GM23338 (cell line): Measurements from ENCODE around the gene PI4K2A. TPM values are rescaled to one million over a fixed set of nuclear protein-coding genes. Genes with fewer than 3 reads are reported as not detected.
A peak's percentile ranks its signal among the peaks of the same experiment; 100 is the strongest.
"Not testable (repeated sequence)": the region's sequence is repeated elsewhere in the genome, so short reads cannot be mapped to it uniquely, and the experiment has no call there.

Source experiments
- ATAC-seq: fragments of 200-7000 bp; cut with Tn5 transposase; 3 replicates; pipeline ENCODE4 v1.9.1; 2020
- DNase-seq: peaks from one replicate; pipeline ENCODE4 v3.0.0-alpha.2; 2015; ENCODE audit warnings: low spot score
- H2AFZ ChIP-seq: fragments of 200-600 bp; sonication (generic); 2 replicates; pipeline ENCODE4 v1.8.0; 2016; ENCODE audit warnings: antibody characterized with exemption, mild to moderate bottlenecking, moderate library complexity
- H3F3A ChIP-seq: fragments of 200-600 bp; sonication (generic); replicated peaks from 2 replicates; pipeline ENCODE4 v1.8.0; 2017; ENCODE audit warnings: antibody characterized with exemption, mixed run types, low read depth
- H3K27ac ChIP-seq: fragments of 200-600 bp; sonication (generic); 2 replicates; pipeline ENCODE4 v1.6.1; 2016; ENCODE audit warnings: low read depth
- H3K27me3 ChIP-seq: fragments of 200-600 bp; sonication (generic); 2 replicates; pipeline ENCODE4 v1.8.0; 2016; ENCODE audit warnings: mild to moderate bottlenecking, mixed run types, moderate library complexity; ENCODE audit not compliant: insufficient read depth
- H3K36me3 ChIP-seq: fragments of 200-600 bp; sonication (generic); 2 replicates; pipeline ENCODE4 v1.8.0; 2016; ENCODE audit warnings: mild to moderate bottlenecking; ENCODE audit not compliant: insufficient read depth
- H3K4me1 ChIP-seq: fragments of 200-600 bp; sonication (generic); 2 replicates; pipeline ENCODE4 v1.8.0; 2016; ENCODE audit warnings: mild to moderate bottlenecking, moderate library complexity; ENCODE audit not compliant: insufficient read depth
- H3K4me2 ChIP-seq: fragments of 200-600 bp; sonication (generic); 2 replicates; pipeline ENCODE4 v1.7.1; 2017; ENCODE audit warnings: mixed run types
- H3K4me3 ChIP-seq: fragments of 200-600 bp; sonication (generic); 2 replicates; pipeline ENCODE4 v1.6.1; 2016; ENCODE audit warnings: mixed run types
- H3K79me2 ChIP-seq: fragments of 200-600 bp; sonication (generic); replicated peaks from 2 replicates; pipeline ENCODE4 v1.8.0; 2017; ENCODE audit warnings: mild to moderate bottlenecking; ENCODE audit not compliant: insufficient read depth
- H3K9me2 ChIP-seq: fragments of 200-600 bp; sonication (generic); 2 replicates; pipeline ENCODE4 v1.8.0; 2017; ENCODE audit not compliant: insufficient read depth
- H4K20me1 ChIP-seq: fragments of 200-600 bp; sonication (generic); replicated peaks from 2 replicates; pipeline ENCODE4 v1.8.0; 2017; ENCODE audit warnings: mild to moderate bottlenecking; ENCODE audit not compliant: insufficient read depth
- H3K27ac Mint-ChIP-seq: 2 replicates; pipeline ENCODE4 v1.8.0; 2020; ENCODE audit warnings: inconsistent platforms, mild to moderate bottlenecking, moderate library complexity, mixed read lengths
- H3K27me3 Mint-ChIP-seq: 3 replicates; pipeline ENCODE4 v1.8.0; 2022; ENCODE audit warnings: low read depth, mild to moderate bottlenecking, moderate library complexity, mixed read lengths, inconsistent platforms; ENCODE audit not compliant: insufficient read depth, poor library complexity
- H3K36me3 Mint-ChIP-seq: 3 replicates; pipeline ENCODE4 v1.8.0; 2021; ENCODE audit warnings: low read depth, mild to moderate bottlenecking, inconsistent platforms, moderate library complexity, mixed read lengths
- H3K4me1 Mint-ChIP-seq: 3 replicates; pipeline ENCODE4 v1.8.0; 2020; ENCODE audit warnings: mild to moderate bottlenecking, inconsistent platforms, mixed read lengths
- H3K4me3 Mint-ChIP-seq: 3 replicates; pipeline ENCODE4 v1.8.0; 2021; ENCODE audit warnings: moderate library complexity, mild to moderate bottlenecking, inconsistent platforms, mixed read lengths
- H3K9me3 Mint-ChIP-seq: 3 replicates; pipeline ENCODE4 v1.8.0; 2020; ENCODE audit warnings: moderate library complexity, mild to moderate bottlenecking, inconsistent platforms, mixed read lengths
- EZH2phosphoT487 ChIP-seq: fragments of 200-600 bp; sonication (generic); IDR thresholded peaks from one replicate; pipeline ENCODE4 v1.8.1; 2018; ENCODE audit warnings: antibody characterized with exemption; ENCODE audit not compliant: unreplicated experiment
- JUNB ChIP-seq: IDR thresholded peaks from one replicate; pipeline ENCODE4 v1.6.1; 2016; ENCODE audit warnings: antibody characterized with exemption; ENCODE audit not compliant: unreplicated experiment
- NANOG ChIP-seq: IDR thresholded peaks from 2 replicates; pipeline ENCODE4 v1.6.1; 2016; ENCODE audit warnings: antibody characterized with exemption, borderline replicate concordance
- POLR2AphosphoS5 ChIP-seq: IDR thresholded peaks from 2 replicates; pipeline ENCODE4 v1.6.1; 2016; ENCODE audit warnings: antibody characterized with exemption, low read depth
- STAT1 ChIP-seq: IDR thresholded peaks from one replicate; pipeline ENCODE4 v1.6.1; 2016; ENCODE audit warnings: antibody characterized with exemption; ENCODE audit not compliant: unreplicated experiment
- polyA plus RNA-seq: library from polyadenylated mRNA; unstranded; fragments of >200 nt; fragmentation: Nextera tagmentation; extraction: Ambion mirVana; gene quantifications from 2 replicates; pipeline ENCODE4 v1.2.1, GENCODE V29; 2016
- total RNA-seq: library from RNA; depleted of rRNA; stranded (reverse); fragments of >200 nt; shearing (Covaris generic); gene quantifications from 2 replicates; pipeline ENCODE4 v1.2.3, GENCODE V29; 2014
- TF ChIP-seq, protein P1 (sequence below): IDR thresholded peaks from one replicate; pipeline ENCODE4 v1.6.1; 2018; ENCODE audit warnings: antibody characterized with exemption; ENCODE audit not compliant: unreplicated experiment
- TF ChIP-seq, protein P2 (sequence below), 2 experiments: fragments of 200-600 bp in 1 of 2; sonication (generic) in 1 of 2; conservative IDR thresholded peaks; 2 replicates each; pipeline versions ENCODE4 v1.5.1 to v1.6.1; 2016 to 2017; ENCODE audit warnings: antibody characterized with exemption in 2 of 2, low read depth in 2 of 2, mild to moderate bottlenecking in 2 of 2, moderate library complexity in 1 of 2
- TF ChIP-seq, protein P3 (sequence below): IDR thresholded peaks from 2 replicates; pipeline ENCODE4 v1.6.1; 2016; ENCODE audit warnings: antibody characterized with exemption

Gene PI4K2A
- total and polyA plus RNA-seq, 2 experiments from 2014 or later, result 8.1 to 29.2 TPM

DNA sequence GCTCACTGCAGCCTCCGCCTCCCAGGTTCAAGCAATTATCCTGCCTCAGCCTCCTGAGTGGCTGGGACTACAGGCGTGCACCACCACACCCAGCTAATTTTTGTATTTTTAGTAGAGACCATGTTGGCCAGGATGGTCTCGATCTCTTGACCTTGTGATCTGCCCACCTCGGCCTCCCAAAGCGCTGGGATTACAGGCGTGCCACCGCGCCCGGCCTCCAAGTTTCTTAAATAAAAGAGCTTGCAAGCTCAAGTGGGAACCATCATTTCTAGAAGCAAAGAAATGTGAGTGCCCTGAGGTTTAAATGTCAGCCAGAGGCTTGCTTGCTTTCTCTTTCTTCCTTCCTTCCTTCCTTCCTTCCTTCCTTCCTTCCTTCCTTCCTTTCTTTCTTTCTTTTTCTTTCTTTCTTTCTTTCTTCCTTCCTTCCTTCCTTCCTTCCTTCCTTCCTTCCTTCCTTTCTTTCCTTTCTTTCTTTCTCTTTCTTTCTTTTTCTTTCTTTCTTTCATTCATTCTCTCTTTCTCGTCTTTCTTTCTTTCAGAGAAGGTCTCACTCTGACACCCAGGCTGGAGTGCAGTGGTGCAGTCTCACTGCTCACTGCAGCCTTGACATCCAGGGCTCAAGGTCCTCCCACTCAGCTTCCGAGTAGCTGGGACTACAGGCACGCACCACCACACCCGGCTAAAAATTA lies 2.1 kb downstream of the PI4K2A start:
- not testable (repeated sequence) for ATAC-seq

DNA sequence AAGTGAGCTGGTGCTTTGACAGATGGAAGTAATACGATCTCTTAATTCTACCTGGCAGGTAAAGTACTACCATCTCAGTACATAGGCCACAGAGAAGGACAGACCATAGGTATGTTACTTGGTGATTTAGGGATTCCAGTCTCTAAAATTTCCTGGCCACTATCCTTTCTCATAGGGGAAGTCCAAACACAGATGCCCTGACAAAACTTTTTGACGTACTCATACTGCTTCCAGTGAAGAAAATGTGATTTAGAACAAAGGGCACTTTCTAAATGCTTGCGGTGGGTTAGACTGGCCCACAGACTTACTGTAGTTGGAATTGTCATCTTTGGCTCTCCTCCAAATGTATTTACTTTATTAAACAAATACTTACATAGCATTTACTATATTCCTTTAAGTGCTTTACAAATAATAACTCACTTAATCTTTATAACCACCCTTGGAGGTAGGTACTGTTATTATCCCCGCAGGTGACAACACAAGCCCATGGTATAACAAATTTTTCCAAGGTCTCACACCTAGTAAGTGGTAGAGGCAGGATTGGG lies 3.0 kb downstream of the PI4K2A start:
- H3K27ac Mint-ChIP-seq, result 0 out of 2 replicates have a peak overlapping the region, but pooled peaks have one; percentile 42
- H4K20me1 ChIP-seq, result peaks cover 27% of the 10 kb centered on the region
- peaks cover 65% of the 10 kb centered on the region for H3K79me2 ChIP-seq
- H3K27me3 ChIP-seq, result no peaks in the 10 kb centered on the region
- H3K4me1 Mint-ChIP-seq, result peaks cover 32% of the 10 kb centered on the region
- ATAC-seq (no peak), DNase-seq (no peak)
- H3K9me2 ChIP-seq, result no peaks in the 10 kb centered on the region
- H2AFZ ChIP-seq, result no peak overlapping the region
- peaks cover 11% of the 10 kb centered on the region for H3K27me3 Mint-ChIP-seq
- H3K4me2 ChIP-seq, result no peak overlapping the region
- peak overlapping the region; percentile 56; the same call in 1 of the 3 replicates for H3K4me3 Mint-ChIP-seq
- peaks cover 5% of the 10 kb centered on the region for H3K36me3 ChIP-seq
- H3F3A ChIP-seq, result no peaks in the 10 kb centered on the region
- peaks cover 2% of the 10 kb centered on the region; the same call in 2 of the 3 replicates for H3K9me3 Mint-ChIP-seq
- peaks cover 18% of the 10 kb centered on the region; the same call in 1 of the 2 replicates for H3K4me1 ChIP-seq
- no peak overlapping the region for H3K27ac ChIP-seq
- H3K4me3 ChIP-seq, result no peak overlapping the region
- peaks cover 31% of the 10 kb centered on the region for H3K36me3 Mint-ChIP-seq
- no peak for TF ChIP-seq EZH2phosphoT487
- TF ChIP-seq POLR2AphosphoS5, result no peak
- TF ChIP-seq JUNB, result no peak
- no peak for TF ChIP-seq NANOG
- TF ChIP-seq, protein P1, sequence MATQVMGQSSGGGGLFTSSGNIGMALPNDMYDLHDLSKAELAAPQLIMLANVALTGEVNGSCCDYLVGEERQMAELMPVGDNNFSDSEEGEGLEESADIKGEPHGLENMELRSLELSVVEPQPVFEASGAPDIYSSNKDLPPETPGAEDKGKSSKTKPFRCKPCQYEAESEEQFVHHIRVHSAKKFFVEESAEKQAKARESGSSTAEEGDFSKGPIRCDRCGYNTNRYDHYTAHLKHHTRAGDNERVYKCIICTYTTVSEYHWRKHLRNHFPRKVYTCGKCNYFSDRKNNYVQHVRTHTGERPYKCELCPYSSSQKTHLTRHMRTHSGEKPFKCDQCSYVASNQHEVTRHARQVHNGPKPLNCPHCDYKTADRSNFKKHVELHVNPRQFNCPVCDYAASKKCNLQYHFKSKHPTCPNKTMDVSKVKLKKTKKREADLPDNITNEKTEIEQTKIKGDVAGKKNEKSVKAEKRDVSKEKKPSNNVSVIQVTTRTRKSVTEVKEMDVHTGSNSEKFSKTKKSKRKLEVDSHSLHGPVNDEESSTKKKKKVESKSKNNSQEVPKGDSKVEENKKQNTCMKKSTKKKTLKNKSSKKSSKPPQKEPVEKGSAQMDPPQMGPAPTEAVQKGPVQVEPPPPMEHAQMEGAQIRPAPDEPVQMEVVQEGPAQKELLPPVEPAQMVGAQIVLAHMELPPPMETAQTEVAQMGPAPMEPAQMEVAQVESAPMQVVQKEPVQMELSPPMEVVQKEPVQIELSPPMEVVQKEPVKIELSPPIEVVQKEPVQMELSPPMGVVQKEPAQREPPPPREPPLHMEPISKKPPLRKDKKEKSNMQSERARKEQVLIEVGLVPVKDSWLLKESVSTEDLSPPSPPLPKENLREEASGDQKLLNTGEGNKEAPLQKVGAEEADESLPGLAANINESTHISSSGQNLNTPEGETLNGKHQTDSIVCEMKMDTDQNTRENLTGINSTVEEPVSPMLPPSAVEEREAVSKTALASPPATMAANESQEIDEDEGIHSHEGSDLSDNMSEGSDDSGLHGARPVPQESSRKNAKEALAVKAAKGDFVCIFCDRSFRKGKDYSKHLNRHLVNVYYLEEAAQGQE, result no peak
- TF ChIP-seq STAT1, result no peak
- TF ChIP-seq, protein P2, sequence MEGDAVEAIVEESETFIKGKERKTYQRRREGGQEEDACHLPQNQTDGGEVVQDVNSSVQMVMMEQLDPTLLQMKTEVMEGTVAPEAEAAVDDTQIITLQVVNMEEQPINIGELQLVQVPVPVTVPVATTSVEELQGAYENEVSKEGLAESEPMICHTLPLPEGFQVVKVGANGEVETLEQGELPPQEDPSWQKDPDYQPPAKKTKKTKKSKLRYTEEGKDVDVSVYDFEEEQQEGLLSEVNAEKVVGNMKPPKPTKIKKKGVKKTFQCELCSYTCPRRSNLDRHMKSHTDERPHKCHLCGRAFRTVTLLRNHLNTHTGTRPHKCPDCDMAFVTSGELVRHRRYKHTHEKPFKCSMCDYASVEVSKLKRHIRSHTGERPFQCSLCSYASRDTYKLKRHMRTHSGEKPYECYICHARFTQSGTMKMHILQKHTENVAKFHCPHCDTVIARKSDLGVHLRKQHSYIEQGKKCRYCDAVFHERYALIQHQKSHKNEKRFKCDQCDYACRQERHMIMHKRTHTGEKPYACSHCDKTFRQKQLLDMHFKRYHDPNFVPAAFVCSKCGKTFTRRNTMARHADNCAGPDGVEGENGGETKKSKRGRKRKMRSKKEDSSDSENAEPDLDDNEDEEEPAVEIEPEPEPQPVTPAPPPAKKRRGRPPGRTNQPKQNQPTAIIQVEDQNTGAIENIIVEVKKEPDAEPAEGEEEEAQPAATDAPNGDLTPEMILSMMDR (conservative IDR thresholded peaks at IDR 0.05; ENCODE audit: low read depth in 2 of 2), result no peak
- TF ChIP-seq, protein P3, sequence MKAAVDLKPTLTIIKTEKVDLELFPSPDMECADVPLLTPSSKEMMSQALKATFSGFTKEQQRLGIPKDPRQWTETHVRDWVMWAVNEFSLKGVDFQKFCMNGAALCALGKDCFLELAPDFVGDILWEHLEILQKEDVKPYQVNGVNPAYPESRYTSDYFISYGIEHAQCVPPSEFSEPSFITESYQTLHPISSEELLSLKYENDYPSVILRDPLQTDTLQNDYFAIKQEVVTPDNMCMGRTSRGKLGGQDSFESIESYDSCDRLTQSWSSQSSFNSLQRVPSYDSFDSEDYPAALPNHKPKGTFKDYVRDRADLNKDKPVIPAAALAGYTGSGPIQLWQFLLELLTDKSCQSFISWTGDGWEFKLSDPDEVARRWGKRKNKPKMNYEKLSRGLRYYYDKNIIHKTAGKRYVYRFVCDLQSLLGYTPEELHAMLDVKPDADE, result no peak

More for the DNA sequence above, 2.1 kb downstream of the PI4K2A start:
- H3K27me3 Mint-ChIP-seq, result peaks cover 11% of the 10 kb centered on the region
- Histone ChIP-seq H3K79me2 (peaks cover 63% of the 10 kb centered on the region), H3K4me2 (peak overlapping the region; percentile 86; the same call in 1 of the 2 replicates), H3K4me3 (peak overlapping the region; percentile 92; the same call in 1 of the 2 replicates), H4K20me1 (peaks cover 24% of the 10 kb centered on the region)
- peak overlapping the region; percentile 97 for H3K4me3 Mint-ChIP-seq
- DNase-seq, H3F3A ChIP-seq, H3K36me3 ChIP-seq, H3K4me1 ChIP-seq, H3K27ac Mint-ChIP-seq, H3K27me3 ChIP-seq, H3K9me3 Mint-ChIP-seq, H2AFZ ChIP-seq, H3K9me2 ChIP-seq, H3K27ac ChIP-seq: not testable (repeated sequence)
- peaks cover 25% of the 10 kb centered on the region for H3K4me1 Mint-ChIP-seq
- H3K36me3 Mint-ChIP-seq, result peaks cover 31% of the 10 kb centered on the region
